SK-N-SH (cell line): ENCODE measurements around the gene SOX13. TPM values are rescaled to one million over a fixed set of nuclear protein-coding genes. Genes with fewer than 3 reads are reported as not detected.

Source experiments
- CTCF ChIA-PET: fragments of 300-600, 350-600 bp; formaldehyde crosslinking; extraction: SDS; loops from one replicate; lab custom pipeline; 2021; lab: Yijun Ruan, JAX
- POLR2A ChIA-PET: fragments of 350-600 bp; sonication (Branson Sonifier 250); formaldehyde crosslinking; extraction: SDS; loops from one replicate; lab custom pipeline; 2020; ENCODE audit warnings: antibody characterized with exemption, inconsistent platforms; lab: Yijun Ruan, JAX
- DNase-seq: peaks from one replicate; pipeline ENCODE4 v3.0.0; 2012
- H2AFZ ChIP-seq: fragments of 200-600 bp; sonication (generic); 2 replicates; pipeline ENCODE4 v1.8.1; 2016; ENCODE audit warnings: antibody characterized with exemption, mild to moderate bottlenecking, low read depth
- H3F3A ChIP-seq: fragments of 200-600 bp; sonication (generic); replicated peaks from 2 replicates; pipeline ENCODE3; 2016; ENCODE audit warnings: antibody characterized with exemption, mild to moderate bottlenecking; ENCODE audit not compliant: insufficient read depth
- H3K27ac ChIP-seq, 2 experiments: fragments of 200-500 bp in 1 of 2; fragments of 200-600 bp in 1 of 2; sonication (Bioruptor generic) in 1 of 2; sonication (generic), shearing (Covaris generic) in 1 of 2; 2 replicates each; pipeline versions ENCODE4 v1.5.1 to v1.6.1; 2014 to 2016; ENCODE audit warnings: low read depth in 2 of 2, inconsistent platforms in 1 of 2, low read length in 1 of 2, mild to moderate bottlenecking in 1 of 2, mixed read lengths in 1 of 2
- H3K27me3 ChIP-seq: fragments of 200-600 bp; sonication (generic), shearing (Covaris generic); 2 replicates; pipeline ENCODE4 v1.6.1; 2016; ENCODE audit warnings: mixed run types; ENCODE audit not compliant: insufficient read depth
- H3K36me3 ChIP-seq, 2 experiments: fragments of 200-500 bp in 1 of 2; fragments of 200-600 bp in 1 of 2; sonication (Bioruptor generic) in 1 of 2; sonication (generic) in 1 of 2; replicated peaks in 1 of 2; 2 replicates each; pipeline versions ENCODE3 to v1.5.1; 2014 to 2016; ENCODE audit warnings: low read length in 1 of 2, mild to moderate bottlenecking in 1 of 2; ENCODE audit not compliant: insufficient read depth in 2 of 2, control insufficient read depth in 1 of 2
- H3K4me1 ChIP-seq, 2 experiments: fragments of 200-500 bp in 1 of 2; fragments of 200-600 bp in 1 of 2; sonication (Bioruptor generic) in 1 of 2; sonication (generic), shearing (Covaris generic) in 1 of 2; 2 replicates each; pipeline versions ENCODE4 v1.5.1 to v1.6.1; 2014 to 2016; ENCODE audit warnings: low read depth in 1 of 2, low read length in 1 of 2, mixed run types in 1 of 2; ENCODE audit not compliant: insufficient read depth in 2 of 2, control insufficient read depth in 1 of 2
- H3K4me2 ChIP-seq: fragments of 200-600 bp; sonication (generic), shearing (Covaris generic); 2 replicates; pipeline ENCODE4 v1.6.1; 2017; ENCODE audit warnings: mixed run types
- H3K4me3 ChIP-seq, 2 experiments: fragments of 200-500 bp in 1 of 2; fragments of 200-600 bp in 1 of 2; sonication (Bioruptor generic) in 1 of 2; sonication (generic), shearing (Covaris generic) in 1 of 2; 2 replicates each; pipeline versions ENCODE4 v1.5.1 to v1.8.1; 2014 to 2016; ENCODE audit warnings: low read depth in 2 of 2, inconsistent platforms in 1 of 2, low read length in 1 of 2, mild to moderate bottlenecking in 1 of 2, mixed read lengths in 1 of 2, moderate library complexity in 1 of 2
- H3K79me2 ChIP-seq: fragments of 200-600 bp; sonication (generic); 2 replicates; pipeline ENCODE4 v1.8.1; 2017; ENCODE audit warnings: mild to moderate bottlenecking; ENCODE audit not compliant: insufficient read depth
- H3K9ac ChIP-seq: fragments of 200-600 bp; sonication (generic); 2 replicates; pipeline ENCODE4 v1.6.1; 2017; ENCODE audit warnings: mixed run types
- H3K9me2 ChIP-seq: fragments of 200-600 bp; sonication (generic); 2 replicates; pipeline ENCODE4 v1.6.1; 2017; ENCODE audit warnings: mixed run types
- H3K9me3 ChIP-seq: fragments of 200-600 bp; sonication (generic); 2 replicates; pipeline ENCODE4 v1.6.1; 2017; ENCODE audit warnings: mixed run types, mild to moderate bottlenecking, moderate library complexity
- H4K20me1 ChIP-seq: fragments of 200-600 bp; sonication (generic); 2 replicates; pipeline ENCODE4 v1.6.1; 2017; ENCODE audit warnings: mild to moderate bottlenecking, mixed run types; ENCODE audit not compliant: insufficient read depth
- CHD2 ChIP-seq: fragments of 150-350 bp; IDR thresholded peaks from 2 replicates; pipeline ENCODE4 v1.6.1; 2018; ENCODE audit warnings: low read length; ENCODE audit not compliant: partially characterized antibody
- CTCF ChIP-seq: fragments of 200-600 bp; sonication (generic); IDR thresholded peaks from 2 replicates; pipeline ENCODE4 v1.6.1; 2017; ENCODE audit warnings: antibody characterized with exemption, mild to moderate bottlenecking, moderate library complexity
- ELF1 ChIP-seq: IDR thresholded peaks from 2 replicates; pipeline ENCODE4 v1.4.0; 2012
- EZH2phosphoT487 ChIP-seq: fragments of 200-600 bp; sonication (generic); IDR thresholded peaks from 2 replicates; pipeline ENCODE4 v1.6.1; 2017; ENCODE audit warnings: low read depth, mixed run types, mild to moderate bottlenecking, antibody characterized with exemption, moderate library complexity, borderline replicate concordance
- FOXJ3 ChIP-seq: sonication (generic); formaldehyde crosslinking; IDR thresholded peaks from 2 replicates; pipeline ENCODE4 v1.5.1; 2020; ENCODE audit warnings: mild to moderate bottlenecking, missing genetic modification reagents
- FOXM1 ChIP-seq: IDR thresholded peaks from 2 replicates; pipeline ENCODE4 v1.4.0; 2012; ENCODE audit warnings: low read depth, mild to moderate bottlenecking
- MEF2A ChIP-seq: IDR thresholded peaks from 2 replicates; pipeline ENCODE4 v1.4.0; 2012; ENCODE audit warnings: low read depth, borderline replicate concordance
- MXI1 ChIP-seq: IDR thresholded peaks from 2 replicates; pipeline ENCODE4 v1.6.1; 2012; ENCODE audit warnings: mild to moderate bottlenecking, low read depth, low read length, improper control_type of control experiment
- NFIC ChIP-seq: IDR thresholded peaks from 2 replicates; pipeline ENCODE4 v1.4.0; 2012; ENCODE audit warnings: borderline replicate concordance
- POLR2AphosphoS5 ChIP-seq: IDR thresholded peaks from 2 replicates; pipeline ENCODE4 v1.6.1; 2012; ENCODE audit warnings: low read depth, low read length
- RCOR1 ChIP-seq: fragments of 150-350 bp; IDR thresholded peaks from 2 replicates; pipeline ENCODE4 v1.6.1; 2017; ENCODE audit warnings: antibody characterized with exemption, low read length
- RXRA ChIP-seq: IDR thresholded peaks from 2 replicates; pipeline ENCODE4 v1.4.0; 2012; ENCODE audit warnings: low read depth, mild to moderate bottlenecking, borderline replicate concordance
- SIN3A ChIP-seq: IDR thresholded peaks from 2 replicates; pipeline ENCODE4 v1.6.1; 2012; ENCODE audit warnings: low read depth, mild to moderate bottlenecking, low read length, moderate library complexity, borderline replicate concordance
- TAF1 ChIP-seq: IDR thresholded peaks from 2 replicates; pipeline ENCODE4 v1.6.1; 2012; ENCODE audit warnings: low read depth, mild to moderate bottlenecking, low read length, moderate library complexity, borderline replicate concordance
- TCF12 ChIP-seq: IDR thresholded peaks from 2 replicates; pipeline ENCODE4 v1.4.0; 2012
- YY1 ChIP-seq: IDR thresholded peaks from 2 replicates; pipeline ENCODE4 v1.4.0; 2012; ENCODE audit warnings: low read depth, mild to moderate bottlenecking
- WGBS: methylation state at CpG from one replicate; pipeline ENCODE4 v1.1.6; 2017; ENCODE audit warnings: low lambda C conversion rate; 5-methylcytosine and 5-hydroxymethylcytosine counted together
- polyA plus RNA-seq, 3 experiments: library from polyadenylated mRNA; depleted of rRNA; stranded (reverse); fragments of >200 nt; gene quantifications; 2 replicates each; pipeline ENCODE4 v1.2.3, GENCODE V29; 2012
- TF ChIP-seq, protein P1 (sequence below): fragments of 150-350 bp; IDR thresholded peaks from 2 replicates; pipeline ENCODE4 v1.6.1; 2016; ENCODE audit warnings: mild to moderate bottlenecking, low read depth, low read length
- TF ChIP-seq, protein P2 (sequence below): fragments of 150-350 bp; IDR thresholded peaks from 2 replicates; pipeline ENCODE4 v1.6.1; 2017; ENCODE audit warnings: antibody characterized with exemption, low read length, low read depth, borderline replicate concordance
- TF ChIP-seq, protein P3 (sequence below): IDR thresholded peaks from 2 replicates; pipeline ENCODE4 v1.6.1; 2012; ENCODE audit warnings: mild to moderate bottlenecking, low read depth, low read length, moderate library complexity

The SOX13 gene
- polyA plus RNA-seq, 1 of the 3 experiments (the other 2 are of a cell fraction) = 10.6 TPM

- TF ChIP-seq, protein P1, sequence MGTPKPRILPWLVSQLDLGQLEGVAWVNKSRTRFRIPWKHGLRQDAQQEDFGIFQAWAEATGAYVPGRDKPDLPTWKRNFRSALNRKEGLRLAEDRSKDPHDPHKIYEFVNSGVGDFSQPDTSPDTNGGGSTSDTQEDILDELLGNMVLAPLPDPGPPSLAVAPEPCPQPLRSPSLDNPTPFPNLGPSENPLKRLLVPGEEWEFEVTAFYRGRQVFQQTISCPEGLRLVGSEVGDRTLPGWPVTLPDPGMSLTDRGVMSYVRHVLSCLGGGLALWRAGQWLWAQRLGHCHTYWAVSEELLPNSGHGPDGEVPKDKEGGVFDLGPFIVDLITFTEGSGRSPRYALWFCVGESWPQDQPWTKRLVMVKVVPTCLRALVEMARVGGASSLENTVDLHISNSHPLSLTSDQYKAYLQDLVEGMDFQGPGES = no peak
- TF ChIP-seq POLR2AphosphoS5 = no peak
- no peak for TF ChIP-seq MEF2A
Observed at GRCh38 chr1:204150702-204151551, 78.0 kb downstream of the SOX13 start (continued).

- Histone ChIP-seq H3K4me2 (peak within 1 kb of the TSS; percentile 96), H3K4me3 (peak within 1 kb of the TSS; percentile 72 to 89), H3F3A (no peaks in the 10 kb centered on the region), H2AFZ (peak within 1 kb of the TSS; percentile 96), H3K9ac (peak within 1 kb of the TSS; percentile 76), H3K9me3 (no peaks in the 10 kb centered on the region), H3K79me2 (no peaks in the 10 kb centered on the region), H3K27ac (peak within 1 kb of the TSS in 1 of 2 experiments; percentile 72; a peak in 1 of 4 replicates), H3K4me1 (peaks cover 3 to 19% of the 10 kb centered on the region in 2 experiments; a peak in 1 of 4 replicates), H3K27me3 (no peaks in the 10 kb centered on the region), H3K9me2 (no peaks in the 10 kb centered on the region), H3K36me3 (no peaks in the 10 kb centered on the region), H4K20me1 (no peaks in the 10 kb centered on the region)
- ChIA-PET CTCF (interaction anchor here (0.5 to 7.2 kb wide), 16 partner anchors 7 to 291 kb away, joined by 3 to 51 read pairs (median 5); partner anchors contain the start of genes PLEKHA6 and SOX13), POLR2A (interaction anchor here (0.6 to 2.3 kb wide), 5 partner anchors 21 to 228 kb away, joined by 3 to 25 read pairs (median 3); partner anchors contain the start of gene SOX13)
- 3% methylated on average over 59 of the region's 94 CpGs for WGBS
- peak; percentile 98 for DNase-seq
- TF ChIP-seq, protein P2, sequence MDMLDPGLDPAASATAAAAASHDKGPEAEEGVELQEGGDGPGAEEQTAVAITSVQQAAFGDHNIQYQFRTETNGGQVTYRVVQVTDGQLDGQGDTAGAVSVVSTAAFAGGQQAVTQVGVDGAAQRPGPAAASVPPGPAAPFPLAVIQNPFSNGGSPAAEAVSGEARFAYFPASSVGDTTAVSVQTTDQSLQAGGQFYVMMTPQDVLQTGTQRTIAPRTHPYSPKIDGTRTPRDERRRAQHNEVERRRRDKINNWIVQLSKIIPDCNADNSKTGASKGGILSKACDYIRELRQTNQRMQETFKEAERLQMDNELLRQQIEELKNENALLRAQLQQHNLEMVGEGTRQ = no peak
- TF ChIP-seq ELF1 (no peak), CTCF (no peak), RXRA (no peak), TAF1 (no peak), TCF12 (no peak), POLR2AphosphoS5 (0 out of 2 replicates have a peak, but pooled peaks have one; percentile 35), RCOR1 (no peak), MXI1 (no peak; the same call in 1 of the 2 replicates), CHD2 (peak; percentile 66), FOXJ3 (CRISPR knock-in tag) (no peak), YY1 (no peak), FOXM1 (no peak), SIN3A (no peak), NFIC (no peak), EZH2phosphoT487 (no peak)
- TF ChIP-seq, protein P3, sequence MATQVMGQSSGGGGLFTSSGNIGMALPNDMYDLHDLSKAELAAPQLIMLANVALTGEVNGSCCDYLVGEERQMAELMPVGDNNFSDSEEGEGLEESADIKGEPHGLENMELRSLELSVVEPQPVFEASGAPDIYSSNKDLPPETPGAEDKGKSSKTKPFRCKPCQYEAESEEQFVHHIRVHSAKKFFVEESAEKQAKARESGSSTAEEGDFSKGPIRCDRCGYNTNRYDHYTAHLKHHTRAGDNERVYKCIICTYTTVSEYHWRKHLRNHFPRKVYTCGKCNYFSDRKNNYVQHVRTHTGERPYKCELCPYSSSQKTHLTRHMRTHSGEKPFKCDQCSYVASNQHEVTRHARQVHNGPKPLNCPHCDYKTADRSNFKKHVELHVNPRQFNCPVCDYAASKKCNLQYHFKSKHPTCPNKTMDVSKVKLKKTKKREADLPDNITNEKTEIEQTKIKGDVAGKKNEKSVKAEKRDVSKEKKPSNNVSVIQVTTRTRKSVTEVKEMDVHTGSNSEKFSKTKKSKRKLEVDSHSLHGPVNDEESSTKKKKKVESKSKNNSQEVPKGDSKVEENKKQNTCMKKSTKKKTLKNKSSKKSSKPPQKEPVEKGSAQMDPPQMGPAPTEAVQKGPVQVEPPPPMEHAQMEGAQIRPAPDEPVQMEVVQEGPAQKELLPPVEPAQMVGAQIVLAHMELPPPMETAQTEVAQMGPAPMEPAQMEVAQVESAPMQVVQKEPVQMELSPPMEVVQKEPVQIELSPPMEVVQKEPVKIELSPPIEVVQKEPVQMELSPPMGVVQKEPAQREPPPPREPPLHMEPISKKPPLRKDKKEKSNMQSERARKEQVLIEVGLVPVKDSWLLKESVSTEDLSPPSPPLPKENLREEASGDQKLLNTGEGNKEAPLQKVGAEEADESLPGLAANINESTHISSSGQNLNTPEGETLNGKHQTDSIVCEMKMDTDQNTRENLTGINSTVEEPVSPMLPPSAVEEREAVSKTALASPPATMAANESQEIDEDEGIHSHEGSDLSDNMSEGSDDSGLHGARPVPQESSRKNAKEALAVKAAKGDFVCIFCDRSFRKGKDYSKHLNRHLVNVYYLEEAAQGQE = no peak
Observed at GRCh38 chr1:204151552-204152309, 78.8 kb downstream of the SOX13 start, which contains the start of gene ETNK2. TSS of gene ETNK2 (minus strand) at chr1:204152044. CDS start at chr1:204151852, 192 bp downstream.
